SW 1271 (cell line): ENCODE results near the gene AMPD3.

Experiments
- DNase-seq, 2 experiments: peaks; one replicate each; lab custom pipeline; 2025; lab: John Stamatoyannopoulos, UW

AMPD3 gene

DNA sequence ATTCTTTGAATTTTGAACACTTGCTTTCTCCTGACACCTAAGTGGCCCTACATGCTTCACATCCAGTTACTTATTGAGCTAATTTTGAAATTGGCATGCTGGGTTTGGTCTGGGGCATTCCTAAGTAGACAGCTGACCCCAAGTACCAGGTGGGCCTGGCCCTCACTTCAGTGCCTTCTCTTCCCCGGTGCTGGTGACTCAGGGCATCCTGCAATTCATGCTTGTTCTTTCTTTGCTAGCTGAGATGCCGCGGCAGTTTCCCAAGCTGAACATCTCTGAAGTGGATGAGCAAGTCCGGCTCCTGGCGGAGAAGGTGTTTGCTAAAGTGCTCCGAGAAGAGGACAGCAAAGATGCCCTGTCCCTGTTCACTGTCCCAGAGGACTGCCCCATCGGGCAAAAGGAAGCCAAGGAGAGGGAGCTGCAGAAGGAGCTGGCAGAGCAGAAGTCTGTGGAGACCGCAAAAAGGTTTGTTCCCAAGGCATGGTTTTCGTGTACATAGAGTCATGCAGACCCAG lies 6.3 kb downstream of the AMPD3 start:
- DNase-seq: no peak

DNA sequence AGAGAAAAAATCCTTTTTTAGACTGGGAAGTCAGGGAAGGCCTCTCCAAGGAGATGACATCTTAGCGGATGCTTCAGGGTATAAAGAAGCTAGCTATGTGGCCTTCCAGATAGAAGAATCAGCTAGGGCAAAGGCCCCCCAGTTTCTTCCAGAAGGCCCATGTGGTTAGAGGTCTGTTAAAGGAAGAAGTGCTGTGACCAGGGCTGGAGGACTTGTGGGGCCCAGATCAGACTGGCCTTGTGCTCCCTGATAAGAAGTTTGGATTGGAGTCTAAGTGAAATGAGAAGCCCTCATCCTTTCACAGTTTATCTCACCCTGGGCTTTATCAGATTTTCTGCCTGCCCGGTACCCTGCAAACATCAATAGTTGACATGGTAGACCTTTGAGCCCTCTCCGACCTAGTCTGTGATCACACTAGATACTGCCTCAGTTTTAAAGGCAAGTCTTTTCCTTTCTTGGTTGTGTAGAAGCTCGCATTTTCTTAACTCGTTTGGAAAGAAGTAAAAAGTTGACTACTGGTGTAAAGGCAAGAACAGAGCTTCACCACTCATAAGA lies 7.8 kb downstream of the AMPD3 start:
- no peak for DNase-seq

DNA sequence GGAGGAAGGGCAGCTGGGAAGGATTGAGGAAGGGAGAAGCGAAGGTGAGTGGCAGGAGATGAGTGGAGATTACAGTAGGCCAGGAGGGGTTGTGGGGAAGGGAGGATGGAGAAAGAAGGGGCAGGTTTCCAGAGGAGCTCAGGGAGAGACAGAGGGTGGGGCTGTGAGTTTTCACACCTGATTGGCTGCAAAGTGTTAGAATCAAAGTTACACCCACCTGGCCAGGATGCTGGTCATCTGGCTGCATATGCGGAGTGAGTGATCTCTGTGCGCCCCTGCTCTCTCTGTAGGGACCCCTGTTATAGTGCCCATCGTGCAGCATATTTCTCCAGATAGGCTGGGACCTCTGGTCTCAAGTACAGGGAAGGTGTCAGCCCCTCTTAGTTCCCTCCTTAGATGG lies 18.3 kb downstream of the AMPD3 start:
- no peak for DNase-seq

DNA sequence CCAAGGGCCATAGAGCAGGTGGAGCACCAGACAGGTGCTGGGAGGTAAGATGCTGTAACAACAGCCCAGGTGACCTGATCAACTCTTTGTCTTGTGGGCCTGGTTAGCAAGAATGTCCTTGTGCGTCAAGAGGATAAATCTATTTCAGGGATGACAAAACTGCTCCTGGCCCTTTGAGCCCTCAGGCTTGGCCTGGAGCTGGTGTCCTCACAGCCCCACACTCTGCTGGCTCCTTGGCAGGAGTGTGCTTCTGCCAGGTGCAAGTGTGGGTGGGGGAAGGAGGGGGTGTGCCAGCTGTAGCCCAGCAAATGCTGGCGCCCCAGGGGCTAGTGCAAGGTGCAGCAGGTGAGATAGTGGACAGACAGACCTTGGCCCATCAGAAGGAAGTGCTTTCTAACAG lies 19.5 kb downstream of the AMPD3 start:
- DNase-seq: no peak

DNA sequence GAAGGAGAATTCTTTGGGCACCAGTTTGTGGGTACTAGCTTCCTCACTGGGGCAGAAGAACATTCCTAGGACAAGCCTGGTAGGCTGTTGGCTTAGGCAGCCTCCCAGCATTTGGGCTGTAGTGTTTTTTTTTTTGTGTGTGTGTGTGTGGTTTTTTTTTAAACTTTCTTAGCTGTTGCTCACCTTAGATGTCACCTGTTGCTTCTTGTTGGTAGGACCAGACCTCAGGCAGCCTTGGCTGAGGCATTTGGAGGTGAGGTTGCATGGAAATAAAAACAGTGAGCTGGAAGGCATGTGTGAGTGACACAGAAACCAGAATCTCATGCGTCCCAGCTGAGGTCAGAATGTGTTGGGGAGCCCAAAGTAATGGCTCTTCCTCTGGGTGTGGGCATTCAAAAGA lies 21.3 kb downstream of the AMPD3 start:
- no peak for DNase-seq

DNA sequence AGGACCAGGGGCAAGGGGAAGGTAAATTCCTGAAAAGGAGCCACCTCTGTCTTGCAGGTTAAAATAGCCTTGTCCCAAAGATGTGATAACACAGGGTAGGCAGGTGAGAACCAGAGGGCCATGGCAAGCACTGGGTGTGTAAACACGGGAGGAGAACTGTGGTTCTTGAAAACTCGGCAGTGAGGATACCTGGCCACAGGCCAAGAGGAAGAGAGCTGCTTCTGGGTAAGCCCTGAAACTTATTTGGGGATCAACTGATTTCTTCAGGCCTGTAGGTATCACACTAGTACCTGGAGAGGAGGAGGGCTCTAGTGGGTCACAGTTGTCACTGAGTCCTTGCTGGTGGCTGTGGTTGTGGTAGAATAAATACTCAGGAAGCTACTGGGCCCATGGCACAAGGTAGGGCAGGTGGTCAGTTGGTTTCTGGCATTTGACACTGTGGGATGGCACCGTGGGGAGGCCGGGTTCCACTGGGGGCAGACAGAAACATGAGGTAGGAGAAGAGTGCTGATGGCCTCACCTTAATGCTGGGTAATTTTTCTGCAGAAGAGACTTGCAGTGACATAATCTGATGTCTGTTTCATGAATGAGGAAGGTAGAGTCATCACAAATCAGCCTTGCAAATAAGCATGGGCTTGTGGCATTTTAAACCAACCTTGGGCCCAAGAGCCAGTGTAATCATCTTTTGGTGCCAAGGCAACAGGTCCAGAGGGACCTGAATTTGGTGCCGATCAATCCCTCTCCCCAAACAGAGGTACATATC lies 22.0 kb downstream of the AMPD3 start:
- no peak for DNase-seq

DNA sequence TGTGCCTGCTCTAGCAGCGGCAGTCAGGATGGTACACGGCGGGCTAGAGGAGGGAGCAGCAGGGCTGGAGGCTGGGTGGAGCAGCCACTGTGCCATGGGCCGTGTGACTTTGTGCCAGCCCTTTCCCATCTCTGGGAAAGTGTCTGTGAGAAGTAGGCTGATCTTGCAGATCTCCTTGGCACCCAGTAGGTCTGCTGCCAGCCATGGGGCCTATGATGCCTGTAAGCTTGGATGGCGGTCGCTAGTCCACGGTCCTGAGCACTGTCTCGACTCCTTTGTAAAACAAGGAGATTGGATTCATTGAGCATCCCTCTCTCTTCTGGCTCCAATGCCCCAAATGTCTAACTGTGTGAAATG lies 22.6 kb downstream of the AMPD3 start:
- DNase-seq: no peak

DNA sequence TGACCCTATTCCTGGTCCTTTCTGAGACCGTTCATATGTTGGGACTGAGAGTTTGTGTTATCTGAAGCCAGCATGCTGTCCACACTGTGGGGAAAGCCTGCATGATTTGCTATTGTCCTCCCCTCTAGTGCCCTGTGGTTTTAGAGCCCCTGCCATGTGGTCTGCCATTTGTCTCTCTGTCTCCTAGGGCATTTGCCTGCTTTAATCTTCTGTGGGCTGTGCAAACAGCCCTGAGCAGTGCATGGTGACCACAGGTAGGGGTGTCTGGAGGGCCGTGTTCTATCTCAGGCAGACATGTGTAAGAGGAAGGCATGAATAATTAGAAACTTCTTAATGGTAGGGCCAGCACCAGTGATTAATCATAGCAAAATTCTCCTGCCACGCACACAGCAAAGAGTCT lies 23.0 kb downstream of the AMPD3 start:
- no peak for DNase-seq

DNA sequence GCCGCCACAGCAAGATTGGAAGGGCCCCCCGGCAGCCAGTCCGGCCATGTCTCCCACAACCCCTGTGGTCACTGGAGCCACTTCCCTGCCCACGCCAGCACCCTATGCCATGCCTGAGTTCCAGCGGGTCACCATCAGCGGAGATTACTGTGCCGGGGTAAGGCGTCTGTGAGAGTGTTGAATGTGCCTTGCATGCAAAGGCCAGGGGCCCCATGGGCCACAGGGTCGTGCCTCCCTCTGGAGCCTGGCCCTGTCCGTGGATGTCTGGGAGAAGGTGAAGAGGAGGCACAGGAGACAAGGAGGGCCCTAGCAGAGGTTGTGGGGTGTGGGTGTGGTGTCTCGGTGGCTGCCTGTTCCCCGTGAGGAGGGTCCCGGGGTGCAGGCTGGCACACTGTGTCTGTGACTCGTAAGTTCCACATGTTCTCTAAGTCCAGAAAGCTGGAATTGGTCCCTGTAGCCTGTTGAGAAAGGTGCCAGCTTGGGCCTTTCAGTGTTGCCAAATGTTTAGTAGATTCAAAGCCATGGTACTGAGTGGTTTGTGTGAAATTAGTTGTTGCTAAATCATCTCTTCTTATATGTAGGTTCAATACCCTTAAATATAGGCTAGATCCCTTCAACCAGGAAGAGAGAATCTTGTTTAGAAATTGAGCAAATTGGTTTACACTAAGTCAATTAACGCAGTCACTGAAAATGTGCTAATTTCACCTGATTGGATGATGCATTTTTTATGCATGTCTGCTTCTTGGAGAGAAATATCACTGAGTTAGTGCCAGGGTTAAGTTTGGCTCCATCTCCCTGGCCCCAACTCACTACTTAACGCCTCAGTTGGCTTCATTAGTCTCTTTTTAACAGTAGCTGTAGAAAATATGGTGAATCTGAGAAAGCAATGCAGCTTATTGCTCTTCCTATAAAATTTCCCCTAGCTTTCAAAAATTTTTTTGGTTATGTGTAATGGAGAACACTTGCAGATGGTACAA lies 23.8 kb downstream of the AMPD3 start:
- DNase-seq: no peak

DNA sequence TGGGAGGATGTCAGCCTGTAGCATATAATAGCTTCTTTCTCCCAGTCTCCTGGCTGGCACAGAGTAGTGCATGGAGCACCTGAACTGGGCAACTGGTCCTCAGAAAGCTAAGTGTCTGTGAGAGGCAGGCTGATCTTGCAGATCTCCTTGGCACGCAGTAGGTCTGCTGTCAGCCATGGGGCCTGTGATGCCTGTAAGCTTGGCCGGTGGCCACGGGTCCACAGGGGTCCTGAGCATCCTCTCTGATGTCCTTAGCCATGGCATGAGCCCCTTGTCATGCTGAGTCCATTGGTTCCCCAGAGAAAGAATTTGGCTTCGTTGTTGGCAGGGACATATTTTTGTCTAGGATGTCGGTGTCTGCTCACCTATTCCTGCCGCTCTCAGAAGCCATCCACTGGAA lies 25.0 kb downstream of the AMPD3 start:
- DNase-seq: no peak

DNA sequence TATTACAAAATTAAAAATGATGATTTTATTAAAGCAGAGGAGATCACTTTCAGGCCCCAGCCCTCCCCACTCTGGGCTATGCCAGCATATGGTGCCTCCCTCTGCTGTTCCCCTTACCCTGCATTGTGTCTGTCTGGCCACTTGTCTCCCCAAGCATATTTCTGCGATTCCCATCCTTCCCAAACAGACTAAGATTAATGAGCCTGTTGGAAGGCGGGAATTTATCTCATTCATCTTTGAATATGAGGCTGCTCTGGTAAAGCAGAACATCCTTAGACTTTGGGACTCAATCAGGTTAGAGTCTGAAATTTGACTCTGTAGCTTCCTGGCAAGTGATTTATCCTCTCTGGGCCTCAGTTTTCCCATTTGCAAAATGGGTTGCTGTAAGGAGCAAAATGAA lies 25.7 kb downstream of the AMPD3 start:
- DNase-seq: no peak

DNA sequence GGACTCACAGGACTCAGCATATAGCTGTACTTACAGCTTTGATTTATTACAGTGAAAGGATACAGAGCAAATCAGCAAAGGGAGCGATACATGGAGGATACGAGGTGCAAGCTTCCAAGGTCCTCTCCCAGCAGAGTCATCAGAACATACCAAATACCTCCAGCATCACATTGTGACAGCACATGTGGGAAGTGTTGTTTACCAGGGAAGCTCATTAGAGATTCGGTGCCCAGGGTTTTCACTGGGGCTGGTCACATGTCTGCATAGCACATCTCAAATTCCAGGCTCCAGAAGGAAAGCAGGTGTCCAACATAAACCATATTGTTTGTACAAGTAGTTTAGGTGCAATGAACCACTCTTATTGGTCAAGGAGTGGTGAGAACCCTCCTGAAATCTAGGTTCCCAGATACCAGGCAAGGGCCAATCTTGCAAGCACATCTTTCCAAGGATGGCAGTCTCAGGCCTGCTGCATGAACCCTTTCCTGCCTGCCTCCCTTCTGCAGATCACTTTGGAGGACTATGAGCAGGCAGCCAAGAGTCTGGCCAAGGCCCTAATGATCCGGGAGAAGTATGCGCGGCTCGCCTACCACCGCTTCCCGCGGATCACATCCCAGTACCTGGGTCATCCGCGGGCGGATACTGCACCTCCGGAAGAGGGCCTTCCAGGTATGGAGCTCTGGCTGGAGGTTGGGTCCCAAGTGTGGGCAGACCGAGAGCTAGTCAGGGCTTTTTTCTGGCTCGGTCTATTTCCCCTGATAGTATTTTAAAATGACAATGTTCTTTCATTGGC lies 26.7 kb downstream of the AMPD3 start:
- no peak for DNase-seq

DNA sequence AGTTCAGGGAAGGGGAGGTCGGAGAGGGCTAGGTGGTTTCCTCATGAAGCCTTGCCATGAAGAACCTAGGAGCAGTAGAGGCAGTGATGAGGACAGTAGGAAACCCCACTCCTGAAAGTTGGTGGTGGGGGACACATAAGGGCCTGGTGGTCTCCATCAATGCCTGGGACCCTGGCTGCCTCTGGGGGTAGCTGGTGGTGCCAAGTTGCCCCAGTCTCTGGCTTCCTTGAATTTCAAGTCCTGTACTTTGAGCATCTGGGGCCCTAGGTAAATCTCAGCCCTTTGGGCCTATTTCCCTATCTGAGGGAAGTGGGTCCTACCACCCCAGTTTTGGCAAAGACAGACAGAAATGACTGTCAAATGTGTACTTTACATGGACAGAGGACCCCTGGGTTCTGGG lies 28.1 kb downstream of the AMPD3 start:
- no peak for DNase-seq

DNA sequence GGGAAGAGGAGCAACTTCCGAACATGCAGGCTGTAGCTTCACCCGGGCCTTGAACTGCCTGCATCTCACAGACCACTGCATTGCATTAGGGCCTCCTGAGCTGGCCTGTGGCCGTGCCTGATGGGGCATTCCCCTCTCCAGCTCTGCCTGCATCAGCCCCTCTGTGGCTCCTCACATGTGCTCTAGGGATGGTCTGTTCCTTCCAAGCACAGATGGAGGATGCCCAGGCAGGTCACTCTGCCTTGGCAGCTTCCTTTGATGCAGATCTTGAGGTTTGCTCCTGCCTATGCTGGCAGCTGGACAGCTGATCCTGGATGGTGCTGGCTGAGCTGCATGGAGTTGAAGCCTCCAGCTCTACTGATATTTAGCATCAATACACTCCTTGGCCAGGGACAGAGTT lies 28.5 kb downstream of the AMPD3 start:
- DNase-seq: no peak

DNA sequence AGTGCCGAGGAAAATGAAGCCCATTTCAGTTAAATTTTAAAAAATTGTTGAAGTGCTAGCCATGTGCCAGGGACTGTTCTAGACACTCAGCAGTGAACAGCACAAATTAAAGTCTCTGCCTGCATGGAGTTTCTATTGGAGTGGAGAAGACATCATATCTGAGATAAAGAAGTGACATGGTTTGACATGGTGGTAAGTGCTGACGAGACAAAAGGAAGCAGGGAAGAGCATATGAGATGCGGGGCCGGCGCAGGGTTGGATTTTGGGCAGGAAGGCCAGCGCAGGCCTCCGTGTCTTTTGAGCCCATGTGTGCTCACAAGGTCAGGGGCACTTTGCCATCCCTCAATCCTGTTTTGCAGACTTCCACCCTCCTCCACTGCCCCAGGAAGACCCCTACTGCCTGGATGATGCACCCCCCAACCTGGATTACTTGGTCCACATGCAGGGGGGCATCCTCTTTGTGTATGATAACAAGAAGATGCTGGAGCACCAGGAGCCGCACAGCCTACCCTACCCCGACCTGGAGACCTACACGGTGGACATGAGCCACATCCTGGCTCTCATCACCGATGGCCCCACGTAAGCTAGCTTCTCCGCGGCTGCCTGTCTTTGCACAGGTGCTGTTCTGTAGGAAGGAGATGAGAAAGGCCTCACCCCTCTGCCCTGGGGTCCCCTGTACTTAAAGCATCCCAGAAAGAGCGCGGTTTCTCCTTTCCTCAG lies 29.6 kb downstream of the AMPD3 start:
- DNase-seq: no peak

DNA sequence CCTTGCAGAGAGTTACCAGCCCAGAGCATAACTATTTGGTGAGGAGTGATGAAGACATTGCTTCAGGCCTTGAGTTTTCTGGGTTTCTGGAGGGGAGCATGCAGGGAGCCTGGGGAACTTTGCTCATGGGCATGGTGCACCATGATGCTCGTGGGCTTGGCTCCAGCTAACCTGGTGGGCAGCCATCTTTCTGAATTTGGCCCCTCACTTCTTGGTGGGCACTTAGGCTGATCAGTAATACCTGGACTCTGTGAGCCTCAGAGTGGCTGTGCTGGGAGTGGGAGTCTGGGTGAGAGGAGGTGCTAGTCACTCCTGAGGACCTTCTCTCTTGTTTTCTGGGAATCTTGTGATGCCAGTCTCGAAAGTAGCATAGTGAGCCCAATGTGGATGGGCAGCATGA lies 30.6 kb downstream of the AMPD3 start:
- DNase-seq: no peak

DNA sequence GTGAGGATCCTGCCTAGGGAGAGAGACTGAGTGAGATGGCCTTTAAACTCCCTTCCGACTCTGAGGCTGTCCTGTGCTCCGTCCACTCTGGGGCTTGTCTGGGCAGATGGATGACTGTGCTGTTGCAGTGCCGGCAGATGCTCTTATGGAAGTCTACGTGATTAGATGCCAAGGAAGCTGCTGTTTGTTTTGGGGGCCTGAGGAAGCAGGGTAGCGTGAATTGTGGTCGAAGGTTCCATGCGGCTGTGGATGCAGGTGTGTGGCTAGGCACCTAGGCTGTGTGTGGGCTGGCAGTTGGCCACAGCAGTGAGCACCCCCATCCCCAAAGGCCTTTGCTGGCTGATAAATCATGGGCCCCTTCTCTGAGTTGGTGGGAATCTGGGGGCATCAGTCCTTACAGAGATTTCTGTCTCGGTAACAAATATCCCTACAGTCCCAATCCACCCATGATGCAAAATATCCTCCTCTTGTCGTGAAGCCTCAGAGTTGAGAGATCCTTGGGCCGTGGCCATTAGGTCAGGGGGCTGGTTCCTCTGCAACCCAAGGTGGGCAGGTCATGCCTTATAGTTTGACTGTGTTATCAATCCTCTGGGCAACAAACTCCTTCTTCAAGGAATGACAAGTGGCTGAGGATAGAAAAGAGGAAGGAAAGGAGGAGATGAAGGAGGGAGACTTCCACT lies 31.2 kb downstream of the AMPD3 start:
- no peak for DNase-seq

DNA sequence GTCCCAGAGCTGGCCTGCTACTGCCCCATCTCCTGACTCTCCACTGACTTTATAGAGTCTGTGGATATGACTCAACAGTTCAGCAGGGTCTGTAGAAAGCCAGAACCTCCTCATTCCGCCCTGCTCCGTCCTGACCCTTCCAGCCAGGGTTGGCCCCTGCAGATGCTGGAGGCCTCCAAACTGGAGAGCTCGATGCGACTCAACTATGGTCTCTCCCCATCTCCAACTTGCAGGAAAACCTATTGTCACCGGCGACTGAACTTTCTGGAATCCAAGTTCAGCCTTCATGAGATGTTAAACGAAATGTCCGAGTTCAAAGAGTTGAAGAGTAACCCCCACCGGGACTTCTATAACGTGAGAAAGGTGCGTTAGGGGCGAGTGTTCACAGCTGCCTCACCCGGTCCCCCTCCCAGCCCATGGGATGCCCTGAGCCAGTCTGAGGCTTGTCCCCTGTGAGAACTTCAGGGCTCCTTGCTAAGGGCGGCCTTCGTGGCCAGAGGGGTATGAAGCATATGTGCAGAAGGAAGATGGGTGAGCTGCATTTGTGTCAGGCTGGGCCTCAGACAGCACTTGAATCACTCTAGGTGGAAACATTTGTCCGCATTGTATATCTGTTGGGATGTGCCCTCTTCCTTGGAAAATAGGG lies 32.1 kb downstream of the AMPD3 start:
- no peak for DNase-seq

DNA sequence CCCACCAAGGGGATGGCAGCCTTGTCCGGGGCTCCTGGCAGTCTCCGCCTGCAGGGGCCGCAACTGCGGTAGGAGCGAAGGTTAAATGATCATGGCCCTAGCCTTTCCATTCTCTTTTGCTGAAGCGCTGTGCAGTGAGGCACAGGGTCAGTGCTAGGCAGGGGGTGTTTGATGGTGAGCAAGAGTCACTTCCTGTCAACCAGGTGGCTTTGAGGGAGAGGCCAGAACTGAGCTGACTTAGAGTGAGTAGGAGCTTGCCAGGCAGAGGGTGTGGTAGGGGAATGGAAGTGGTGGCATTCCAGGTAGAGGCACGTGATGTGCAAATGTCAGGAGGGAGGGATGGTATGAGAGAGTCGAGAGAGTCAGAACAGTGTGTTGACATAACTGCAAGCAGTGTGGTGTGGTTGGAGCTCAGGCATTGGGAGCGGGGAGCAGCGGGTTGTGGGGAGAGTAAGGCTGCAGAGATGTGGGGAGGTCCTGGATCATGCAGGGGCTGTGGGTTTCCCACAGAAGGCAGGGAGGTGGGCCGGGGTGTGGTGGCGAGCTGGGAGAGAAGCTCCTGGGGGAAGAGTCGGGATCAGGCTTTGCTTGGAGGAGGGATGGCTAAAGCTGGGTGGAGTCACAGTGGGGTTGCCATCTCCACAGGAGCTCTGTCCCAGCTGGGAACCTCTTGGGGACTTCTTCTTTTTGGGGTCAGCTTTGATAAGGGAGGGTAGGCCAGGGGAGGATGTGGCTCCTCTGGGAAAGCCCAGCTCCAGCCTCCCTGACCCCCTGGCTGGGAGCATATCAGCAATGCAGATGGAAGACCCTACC lies 33.3 kb downstream of the AMPD3 start:
- DNase-seq: no peak
